ENCODE results near the gene SH3RF3.

Gene SH3RF3

DNA sequence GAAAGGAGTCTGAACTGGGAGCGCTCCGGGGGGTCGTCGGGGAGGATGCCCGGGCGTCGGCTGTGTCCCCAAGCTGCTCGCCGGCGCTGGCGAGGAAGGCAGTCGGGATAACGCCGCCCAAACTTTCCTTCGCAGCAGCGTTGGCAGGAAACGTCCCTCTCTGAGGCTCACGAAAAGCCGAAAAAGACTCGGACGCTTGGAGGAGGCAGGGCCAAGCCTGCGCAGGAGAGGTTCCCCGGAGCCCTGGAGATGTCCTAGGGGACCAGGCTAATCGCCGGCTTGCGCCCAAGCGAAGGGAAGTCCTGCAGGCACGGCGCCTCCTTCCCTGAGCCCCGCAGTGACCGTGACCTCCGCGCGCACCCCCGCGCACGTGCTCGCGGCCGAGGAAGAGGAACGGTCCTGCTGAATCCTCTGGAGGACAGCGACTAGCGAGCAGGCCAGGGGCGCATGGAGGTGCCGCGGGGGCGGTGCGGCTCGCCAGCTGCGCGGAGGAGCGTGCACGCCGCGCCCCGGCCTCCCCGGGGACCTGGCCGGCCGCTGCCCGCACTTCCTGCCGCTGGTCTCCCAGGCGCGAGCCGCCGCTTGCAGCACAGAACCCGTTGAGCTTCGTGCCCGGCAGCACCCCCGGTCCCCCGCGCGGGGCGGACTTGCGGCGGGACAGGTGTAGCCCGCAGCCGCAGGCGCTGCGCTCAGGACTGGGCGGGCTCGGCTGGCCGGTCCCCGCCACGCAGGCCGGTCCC, at the start of gene SH3RF3:
Gene SH3RF3, plus strand, starts transcription at position 590 of the 740 bp plus-strand sequence.
- TF ChIP-seq, protein P1, sequence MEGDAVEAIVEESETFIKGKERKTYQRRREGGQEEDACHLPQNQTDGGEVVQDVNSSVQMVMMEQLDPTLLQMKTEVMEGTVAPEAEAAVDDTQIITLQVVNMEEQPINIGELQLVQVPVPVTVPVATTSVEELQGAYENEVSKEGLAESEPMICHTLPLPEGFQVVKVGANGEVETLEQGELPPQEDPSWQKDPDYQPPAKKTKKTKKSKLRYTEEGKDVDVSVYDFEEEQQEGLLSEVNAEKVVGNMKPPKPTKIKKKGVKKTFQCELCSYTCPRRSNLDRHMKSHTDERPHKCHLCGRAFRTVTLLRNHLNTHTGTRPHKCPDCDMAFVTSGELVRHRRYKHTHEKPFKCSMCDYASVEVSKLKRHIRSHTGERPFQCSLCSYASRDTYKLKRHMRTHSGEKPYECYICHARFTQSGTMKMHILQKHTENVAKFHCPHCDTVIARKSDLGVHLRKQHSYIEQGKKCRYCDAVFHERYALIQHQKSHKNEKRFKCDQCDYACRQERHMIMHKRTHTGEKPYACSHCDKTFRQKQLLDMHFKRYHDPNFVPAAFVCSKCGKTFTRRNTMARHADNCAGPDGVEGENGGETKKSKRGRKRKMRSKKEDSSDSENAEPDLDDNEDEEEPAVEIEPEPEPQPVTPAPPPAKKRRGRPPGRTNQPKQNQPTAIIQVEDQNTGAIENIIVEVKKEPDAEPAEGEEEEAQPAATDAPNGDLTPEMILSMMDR (conservative IDR thresholded peaks at IDR 0.05; ENCODE audit: low read depth, low read length) = no peak
- DNase-seq (ENCODE audit: low read depth) = peak; percentile 52
- peak within 1 kb of the TSS; percentile 71 for H3K4me3 ChIP-seq (ENCODE audit: low read depth, low read length)

DNA sequence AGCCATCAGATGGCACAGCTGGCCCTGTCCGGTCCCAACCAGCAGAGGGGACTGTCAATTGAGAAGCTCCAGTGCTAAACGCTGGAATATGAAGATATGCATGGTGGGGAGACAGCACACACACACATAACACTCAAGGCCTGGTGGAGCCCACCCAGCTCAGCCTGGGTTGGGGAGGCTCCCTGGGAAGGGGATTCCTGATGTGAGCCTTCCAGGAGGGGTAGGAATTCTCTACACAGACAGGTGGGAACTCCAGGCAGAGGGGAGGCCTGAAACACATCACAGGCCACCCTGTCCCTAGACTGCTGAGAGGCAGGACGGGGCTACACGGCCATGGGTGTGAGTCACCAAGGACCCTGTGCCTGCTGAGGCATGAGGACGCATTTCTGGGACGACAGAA, 49.4 kb upstream of the SH3RF3 start:
- H3K4me3 ChIP-seq (ENCODE audit: low read depth, low read length) = no peak overlapping the region
- TF ChIP-seq, protein P1 (conservative IDR thresholded peaks at IDR 0.05; ENCODE audit: low read depth, low read length) = no peak
- DNase-seq (ENCODE audit: low read depth) = no peak

DNA sequence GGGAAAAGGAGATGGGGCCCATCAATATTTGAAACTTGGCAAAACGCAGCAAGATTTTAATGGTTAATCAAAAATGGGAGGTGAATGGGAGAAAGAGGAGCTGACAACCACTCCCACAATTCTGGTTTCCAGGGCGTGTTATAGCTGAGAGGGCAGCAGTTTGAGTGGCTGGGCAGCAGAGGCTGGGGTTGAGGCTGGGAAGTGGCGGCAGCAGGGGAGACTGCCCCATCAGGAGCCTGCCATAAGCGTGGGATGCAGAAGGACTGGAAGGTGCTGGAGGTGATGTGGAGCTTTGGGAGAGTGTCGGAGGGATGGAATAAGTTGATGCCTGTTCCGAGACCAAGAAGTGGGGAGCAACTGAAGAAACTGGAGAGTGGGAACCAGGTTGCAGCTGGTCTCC, 48.9 kb upstream of the SH3RF3 start:
- TF ChIP-seq, protein P1 (conservative IDR thresholded peaks at IDR 0.05; ENCODE audit: low read depth, low read length) = no peak
- DNase-seq (ENCODE audit: low read depth) = no peak
- H3K4me3 ChIP-seq (ENCODE audit: low read depth, low read length) = no peak overlapping the region

DNA sequence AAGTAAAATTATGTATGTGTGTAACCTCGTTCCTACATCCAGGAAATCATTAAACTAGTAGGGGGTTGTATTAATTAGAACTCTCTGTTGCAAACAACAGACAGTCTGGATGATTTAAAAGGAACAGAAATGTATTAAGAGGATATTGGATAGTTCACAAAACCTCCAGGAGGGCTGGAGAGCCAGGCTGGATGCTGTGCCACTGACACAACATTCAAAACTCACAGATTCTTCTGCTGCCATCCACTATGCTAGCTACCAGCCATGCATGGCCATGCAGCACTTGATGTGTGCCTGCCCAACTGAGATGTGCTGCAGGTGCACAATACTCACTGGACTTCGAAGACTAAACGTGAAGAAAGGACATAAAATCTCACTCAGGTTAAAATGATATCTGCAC, 48.2 kb upstream of the SH3RF3 start:
- no peak for DNase-seq (ENCODE audit: low read depth)
- TF ChIP-seq, protein P1 (conservative IDR thresholded peaks at IDR 0.05; ENCODE audit: low read depth, low read length) = no peak

DNA sequence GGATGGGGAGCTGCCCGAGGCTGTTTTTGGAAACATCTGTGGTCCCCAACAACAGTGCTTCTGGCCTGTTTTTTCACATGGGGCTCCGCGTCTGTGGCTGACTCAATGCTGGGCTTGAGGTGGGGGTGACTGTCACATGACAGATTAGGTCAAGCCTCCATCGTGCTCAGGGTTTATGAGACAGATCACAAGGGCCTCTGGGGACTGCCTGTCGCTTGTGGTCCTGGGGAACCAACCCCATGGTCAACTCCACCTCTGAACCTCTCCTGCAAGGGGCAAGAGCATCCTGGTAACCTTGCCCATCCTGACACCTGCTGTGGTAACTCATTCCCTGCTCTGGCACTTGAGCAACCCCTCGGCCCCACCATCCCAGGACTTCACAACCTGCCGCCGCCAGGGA, 47.6 kb upstream of the SH3RF3 start:
- TF ChIP-seq, protein P1 (conservative IDR thresholded peaks at IDR 0.05; ENCODE audit: low read depth, low read length) = no peak
- no peak for DNase-seq (ENCODE audit: low read depth)

More for the DNA sequence above, 48.2 kb upstream of the SH3RF3 start:
- no peak overlapping the region for H3K4me3 ChIP-seq (ENCODE audit: low read depth, low read length)

DNA sequence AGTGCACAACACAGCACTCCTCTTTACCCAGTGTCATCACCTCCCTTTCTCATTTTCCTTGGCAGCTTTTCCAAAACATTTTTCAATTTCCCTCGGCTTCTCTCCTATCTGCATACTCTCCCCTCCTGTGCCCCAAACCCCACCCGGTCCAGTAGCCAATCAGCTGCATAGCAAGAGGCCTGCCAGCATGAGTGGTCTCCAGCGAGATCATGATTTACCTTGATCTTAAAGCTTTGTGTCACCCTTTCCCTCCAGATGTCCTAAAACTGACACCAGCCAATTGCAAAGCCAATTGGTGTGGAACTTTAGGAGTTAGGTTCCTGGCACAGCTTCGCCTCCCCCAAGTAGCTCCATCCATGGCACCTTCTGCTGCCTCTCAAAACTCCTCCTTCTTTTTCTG, 45.2 kb upstream of the SH3RF3 start:
- H3K4me3 ChIP-seq (ENCODE audit: low read depth, low read length) = no peak overlapping the region
- TF ChIP-seq, protein P1 (conservative IDR thresholded peaks at IDR 0.05; ENCODE audit: low read depth, low read length) = no peak
- no peak for DNase-seq (ENCODE audit: low read depth)

More for the DNA sequence above, 47.6 kb upstream of the SH3RF3 start:
- H3K4me3 ChIP-seq (ENCODE audit: low read depth, low read length) = no peak overlapping the region

DNA sequence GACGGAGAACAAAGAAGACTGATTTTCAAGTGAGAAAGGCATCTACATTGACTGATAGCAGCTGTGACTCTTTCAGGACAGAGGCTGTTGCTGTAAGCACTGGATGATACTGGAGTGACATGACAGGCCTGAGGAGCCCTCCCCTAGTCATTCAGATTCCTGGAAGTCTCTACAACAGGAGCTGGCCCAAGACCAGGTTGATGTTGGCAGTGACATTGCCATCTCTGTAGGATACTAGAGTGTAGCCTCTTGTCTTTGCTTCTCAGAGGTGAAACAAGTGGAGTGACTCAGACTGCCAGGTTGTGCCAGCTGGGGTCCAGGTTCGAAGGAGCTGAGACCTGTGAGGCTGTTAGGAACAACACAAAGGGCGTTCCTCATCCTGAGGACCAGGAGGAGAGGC, 44.7 kb upstream of the SH3RF3 start:
- H3K4me3 ChIP-seq (ENCODE audit: low read depth, low read length) = no peak overlapping the region
- TF ChIP-seq, protein P1 (conservative IDR thresholded peaks at IDR 0.05; ENCODE audit: low read depth, low read length) = no peak
- DNase-seq (ENCODE audit: low read depth) = no peak
